ENCODE measurements around the gene BGN.

BGN gene

GRCh38 chrX:153501530-153501929 lies 6.8 kb downstream of the BGN start:
- H3K79me2 ChIP-seq (ENCODE audit: control insufficient read depth, insufficient read depth, low read length, poor library complexity) = no peaks in the 10 kb centered on the region
- no peak overlapping the region for H2BK5ac ChIP-seq (ENCODE audit: low read depth, low read length, poor library complexity)
- H2AK5ac ChIP-seq (ENCODE audit: low read length) = no peak overlapping the region
- no peak overlapping the region for H3K18ac ChIP-seq (ENCODE audit: low read length)
- no CpG with 5 or more reads among the region's 8 CpGs for WGBS (ENCODE audit: extremely low coverage, insufficient coverage, insufficient read length)
- H3K4me1 ChIP-seq (ENCODE audit: control insufficient read depth in 1 of 2, insufficient read depth in 2 of 2, low read length in 2 of 2) = no peaks in the 10 kb centered on the region
- H4K8ac ChIP-seq (ENCODE audit: low read depth, low read length) = no peak overlapping the region
- H4K12ac ChIP-seq (ENCODE audit: low read depth, low read length) = no peak overlapping the region
- no peak overlapping the region for H3K4me3 ChIP-seq (ENCODE audit: low read depth, low read length)
- H2BK12ac ChIP-seq (ENCODE audit: low read length) = no peak overlapping the region
- H3K9ac ChIP-seq (ENCODE audit: low read length) = no peak overlapping the region
- H3K14ac ChIP-seq (ENCODE audit: low read length) = no peak overlapping the region
- no peaks in the 10 kb centered on the region for H3K27me3 ChIP-seq (ENCODE audit: insufficient read depth, low read length)
- no peak overlapping the region for H3K4me2 ChIP-seq (ENCODE audit: low read length)
- H4K91ac ChIP-seq (ENCODE audit: low read depth, low read length) = no peak overlapping the region
- no peak overlapping the region for H3K23ac ChIP-seq (ENCODE audit: low read length)
- DNase-seq = no peak
- H3K79me1 ChIP-seq (ENCODE audit: low read length) = no peaks in the 10 kb centered on the region
- H3K4ac ChIP-seq (ENCODE audit: low read depth, low read length) = no peak overlapping the region
- no peak overlapping the region for H3K27ac ChIP-seq (ENCODE audit: low read depth, low read length)
- H2AFZ ChIP-seq (ENCODE audit: insufficient read depth, low read length, poor library complexity) = no peak overlapping the region
- peaks cover 1% of the 10 kb centered on the region for H3K9me3 ChIP-seq (ENCODE audit: insufficient read depth, low read depth, low read length)
- no peaks in the 10 kb centered on the region for H3K36me3 ChIP-seq (ENCODE audit: control insufficient read depth in 1 of 2, insufficient read depth in 2 of 2, low read length in 2 of 2)
- H2BK120ac ChIP-seq (ENCODE audit: insufficient read depth, low read length, poor library complexity) = no peak overlapping the region

GRCh38 chrX:153502131-153502530 lies 7.4 kb downstream of the BGN start:
- no peak overlapping the region for H4K8ac ChIP-seq (ENCODE audit: low read depth, low read length)
- H3K79me2 ChIP-seq (ENCODE audit: control insufficient read depth, insufficient read depth, low read length, poor library complexity) = no peaks in the 10 kb centered on the region
- no peak for DNase-seq
- H3K9ac ChIP-seq (ENCODE audit: low read length) = no peak overlapping the region
- H3K14ac ChIP-seq (ENCODE audit: low read length) = no peak overlapping the region
- no peak overlapping the region for H4K12ac ChIP-seq (ENCODE audit: low read depth, low read length)
- H3K4me1 ChIP-seq (ENCODE audit: control insufficient read depth in 1 of 2, insufficient read depth in 2 of 2, low read length in 2 of 2) = no peaks in the 10 kb centered on the region
- no peak overlapping the region for H2BK120ac ChIP-seq (ENCODE audit: insufficient read depth, low read length, poor library complexity)
- H2AK5ac ChIP-seq (ENCODE audit: low read length) = no peak overlapping the region
- no peak overlapping the region for H3K4me2 ChIP-seq (ENCODE audit: low read length)
- H2AFZ ChIP-seq (ENCODE audit: insufficient read depth, low read length, poor library complexity) = no peak overlapping the region
- no peak overlapping the region for H3K27ac ChIP-seq (ENCODE audit: low read depth, low read length)
- no peaks in the 10 kb centered on the region for H3K79me1 ChIP-seq (ENCODE audit: low read length)
- H3K18ac ChIP-seq (ENCODE audit: low read length) = no peak overlapping the region
- no peak overlapping the region for H2BK12ac ChIP-seq (ENCODE audit: low read length)
- no peak overlapping the region for H3K4ac ChIP-seq (ENCODE audit: low read depth, low read length)
- H3K4me3 ChIP-seq (ENCODE audit: low read depth, low read length) = no peak overlapping the region
- no CpG with 5 or more reads among the region's 10 CpGs for WGBS (ENCODE audit: extremely low coverage, insufficient coverage, insufficient read length)
- H4K91ac ChIP-seq (ENCODE audit: low read depth, low read length) = no peak overlapping the region
- no peak overlapping the region for H2BK5ac ChIP-seq (ENCODE audit: low read depth, low read length, poor library complexity)
- no peaks in the 10 kb centered on the region for H3K27me3 ChIP-seq (ENCODE audit: insufficient read depth, low read length)
- no peak overlapping the region for H3K23ac ChIP-seq (ENCODE audit: low read length)
- H3K36me3 ChIP-seq (ENCODE audit: control insufficient read depth in 1 of 2, insufficient read depth in 2 of 2, low read length in 2 of 2) = no peaks in the 10 kb centered on the region
- peaks cover 1% of the 10 kb centered on the region for H3K9me3 ChIP-seq (ENCODE audit: insufficient read depth, low read depth, low read length)

GRCh38 chrX:153502796-153503195 lies 8.0 kb downstream of the BGN start:
- no CpG with 5 or more reads among the region's 14 CpGs for WGBS (ENCODE audit: extremely low coverage, insufficient coverage, insufficient read length)
- no peaks in the 10 kb centered on the region for H3K4me1 ChIP-seq (ENCODE audit: control insufficient read depth in 1 of 2, insufficient read depth in 2 of 2, low read length in 2 of 2)
- no peak overlapping the region for H4K12ac ChIP-seq (ENCODE audit: low read depth, low read length)
- H4K91ac ChIP-seq (ENCODE audit: low read depth, low read length) = no peak overlapping the region
- DNase-seq = no peak
- no peak overlapping the region for H3K9ac ChIP-seq (ENCODE audit: low read length)
- H3K4me3 ChIP-seq (ENCODE audit: low read depth, low read length) = no peak overlapping the region
- no peak overlapping the region for H4K8ac ChIP-seq (ENCODE audit: low read depth, low read length)
- H2AFZ ChIP-seq (ENCODE audit: insufficient read depth, low read length, poor library complexity) = no peak overlapping the region
- H3K79me2 ChIP-seq (ENCODE audit: control insufficient read depth, insufficient read depth, low read length, poor library complexity) = no peaks in the 10 kb centered on the region
- H3K36me3 ChIP-seq (ENCODE audit: control insufficient read depth in 1 of 2, insufficient read depth in 2 of 2, low read length in 2 of 2) = no peaks in the 10 kb centered on the region
- no peak overlapping the region for H3K27ac ChIP-seq (ENCODE audit: low read depth, low read length)
- H3K18ac ChIP-seq (ENCODE audit: low read length) = no peak overlapping the region
- no peak overlapping the region for H3K4ac ChIP-seq (ENCODE audit: low read depth, low read length)
- H2AK5ac ChIP-seq (ENCODE audit: low read length) = no peak overlapping the region
- no peak overlapping the region for H2BK12ac ChIP-seq (ENCODE audit: low read length)
- H3K14ac ChIP-seq (ENCODE audit: low read length) = no peak overlapping the region
- no peak overlapping the region for H2BK5ac ChIP-seq (ENCODE audit: low read depth, low read length, poor library complexity)
- H3K27me3 ChIP-seq (ENCODE audit: insufficient read depth, low read length) = no peaks in the 10 kb centered on the region
- no peak overlapping the region for H3K4me2 ChIP-seq (ENCODE audit: low read length)
- H3K79me1 ChIP-seq (ENCODE audit: low read length) = no peaks in the 10 kb centered on the region
- H2BK120ac ChIP-seq (ENCODE audit: insufficient read depth, low read length, poor library complexity) = no peak overlapping the region
- H3K23ac ChIP-seq (ENCODE audit: low read length) = no peak overlapping the region
- peaks cover 1% of the 10 kb centered on the region for H3K9me3 ChIP-seq (ENCODE audit: insufficient read depth, low read depth, low read length)

GRCh38 chrX:153504445-153505016 lies 9.8 kb downstream of the BGN start:
- no peak overlapping the region for H2AFZ ChIP-seq (ENCODE audit: insufficient read depth, low read length, poor library complexity)
- H4K91ac ChIP-seq (ENCODE audit: low read depth, low read length) = no peak overlapping the region
- no peak overlapping the region for H3K4me2 ChIP-seq (ENCODE audit: low read length)
- no CpG with 5 or more reads among the region's 26 CpGs for WGBS (ENCODE audit: extremely low coverage, insufficient coverage, insufficient read length)
- H2BK120ac ChIP-seq (ENCODE audit: insufficient read depth, low read length, poor library complexity) = no peak overlapping the region
- H3K27me3 ChIP-seq (ENCODE audit: insufficient read depth, low read length) = no peaks in the 10 kb centered on the region
- peaks cover 1% of the 10 kb centered on the region for H3K9me3 ChIP-seq (ENCODE audit: insufficient read depth, low read depth, low read length)
- no peak overlapping the region for H3K4ac ChIP-seq (ENCODE audit: low read depth, low read length)
- no peak overlapping the region for H3K18ac ChIP-seq (ENCODE audit: low read length)
- no peak overlapping the region for H2BK5ac ChIP-seq (ENCODE audit: low read depth, low read length, poor library complexity)
- H2BK12ac ChIP-seq (ENCODE audit: low read length) = no peak overlapping the region
- H3K36me3 ChIP-seq (ENCODE audit: control insufficient read depth in 1 of 2, insufficient read depth in 2 of 2, low read length in 2 of 2) = no peaks in the 10 kb centered on the region
- H3K79me1 ChIP-seq (ENCODE audit: low read length) = no peaks in the 10 kb centered on the region
- no peak overlapping the region for H2AK5ac ChIP-seq (ENCODE audit: low read length)
- no peak overlapping the region for H4K8ac ChIP-seq (ENCODE audit: low read depth, low read length)
- no peak overlapping the region for H3K14ac ChIP-seq (ENCODE audit: low read length)
- H3K4me3 ChIP-seq (ENCODE audit: low read depth, low read length) = no peak overlapping the region
- no peaks in the 10 kb centered on the region for H3K4me1 ChIP-seq (ENCODE audit: control insufficient read depth in 1 of 2, insufficient read depth in 2 of 2, low read length in 2 of 2)
- no peak overlapping the region for H4K12ac ChIP-seq (ENCODE audit: low read depth, low read length)
- no peak overlapping the region for H3K23ac ChIP-seq (ENCODE audit: low read length)
- no peak overlapping the region for H3K27ac ChIP-seq (ENCODE audit: low read depth, low read length)
- DNase-seq = peak in 1 of 2 donors; percentile 32
- no peak overlapping the region for H3K9ac ChIP-seq (ENCODE audit: low read length)
- H3K79me2 ChIP-seq (ENCODE audit: control insufficient read depth, insufficient read depth, low read length, poor library complexity) = no peaks in the 10 kb centered on the region

All from trophoblast cell (in vitro differentiated cells and primary cell).